Right cardiac atrium (tissue), 5 donors: ENCODE results near the gene NCOA3. TPM values are rescaled to one million over a fixed set of nuclear protein-coding genes. Genes with fewer than 3 reads are reported as not detected.

Experiments used
- ATAC-seq, 2 donors: fragments of 200-7000 bp; cut with Tn5 transposase; one replicate each; pipeline versions ENCODE4 v1.8.0 to v1.9.1; 2020; ENCODE audit warnings: moderate library complexity in 2 of 2, mild to moderate bottlenecking in 1 of 2
- DNase-seq, 3 donors: peaks; one replicate each; pipeline ENCODE4 v3.0.0-alpha.2; 2020
- H3K27ac ChIP-seq: one replicate; pipeline ENCODE4 v1.5.1; 2013; ENCODE audit warnings: mild to moderate bottlenecking, low read length, control low read depth, moderate library complexity
- H3K27me3 ChIP-seq: one replicate; pipeline ENCODE4 v1.6.1; 2013; ENCODE audit not compliant: control insufficient read depth, insufficient read depth
- H3K4me1 ChIP-seq: one replicate; pipeline ENCODE4 v1.6.1; 2013; ENCODE audit warnings: low read length; ENCODE audit not compliant: control insufficient read depth, insufficient read depth
- H3K4me3 ChIP-seq: one replicate; pipeline ENCODE4 v1.5.1; 2013; ENCODE audit warnings: low read length, control low read depth
- H3K9me3 ChIP-seq: one replicate; pipeline ENCODE4 v1.6.1; 2013; ENCODE audit warnings: low read length; ENCODE audit not compliant: control insufficient read depth
- WGBS: extraction: QIAGEN DNeasy Blood & Tissue Kit; methylation state at CpG from one replicate; pipeline ENCODE4 v1.1.7; 2013; 5-methylcytosine and 5-hydroxymethylcytosine counted together
- intact Hi-C, 4 donors: fragments of 100-400 bp; cut with DNase I; formaldehyde crosslinking; loops; one replicate each; pipeline versions ENCODE4 v1.11.0 to v1.14.0; 2022 to 2023
- polyA plus RNA-seq: library from polyadenylated mRNA; stranded (reverse); fragments of 200-250 nt; gene quantifications from one replicate; pipeline ENCODE4 v1.2.3, GENCODE V29; 2013
- total RNA-seq, 4 donors: library from RNA; stranded (reverse); fragmentation: NEBNext Ultra II Directional; extraction: Animal tissue kit (Norgen Biotek cat#: 25700); gene quantifications; one replicate each; pipeline ENCODE4 v1.2.1, GENCODE V29; 2021
- donor health status: healthy with polysubstance abuse.
- donor health status: DM: no; HTN: yes; CAD: no.
- donor health status: DM: no; HTN: no; CAD: no.
- donor health status: DM: no; HTN: yes; CAD: no; lungs with severe emphysema.
- donor health status: DM: yes; HTN: yes; CAD: no.

Gene NCOA3
- total and polyA plus RNA-seq, 5 donors, result 6.7 to 27.2 (median 21.8) TPM

GRCh38 chr20:47476452-47476851 is 25.2 kb upstream of the NCOA3 start:
- WGBS, result 94% methylated on average over 2 of the region's 2 CpGs
- no peak for DNase-seq

GRCh38 chr20:47479093-47479492 is 22.6 kb upstream of the NCOA3 start:
- no peak for DNase-seq
- Histone ChIP-seq H3K27ac (peak overlapping the region; percentile 4), H3K4me3 (no peak overlapping the region), H3K9me3 (no peaks in the 10 kb centered on the region), H3K27me3 (no peaks in the 10 kb centered on the region), H3K4me1 (peaks cover 2% of the 10 kb centered on the region)
- intact Hi-C loops, result no loop called here
- no peak for ATAC-seq
- WGBS, result 92% methylated on average over 4 of the region's 4 CpGs

More at GRCh38 chr20:47476452-47476851, 25.2 kb upstream of the NCOA3 start:
- H3K27ac ChIP-seq, result no peak overlapping the region
- H3K4me1 ChIP-seq, result peaks cover 3% of the 10 kb centered on the region
- no peaks in the 10 kb centered on the region for H3K9me3 ChIP-seq
- H3K27me3 ChIP-seq, result no peaks in the 10 kb centered on the region
- H3K4me3 ChIP-seq, result no peak overlapping the region
- ATAC-seq, result no peak
- intact Hi-C loops, result no loop called here

GRCh38 chr20:47479506-47479905 is 22.2 kb upstream of the NCOA3 start:
- no peak for DNase-seq
- intact Hi-C loops, result no loop called here
- ATAC-seq, result peak; percentile 71 to 93
- H3K4me1 ChIP-seq, result peaks cover 2% of the 10 kb centered on the region
- no peaks in the 10 kb centered on the region for H3K27me3 ChIP-seq
- H3K9me3 ChIP-seq, result no peaks in the 10 kb centered on the region
- no peak overlapping the region for H3K4me3 ChIP-seq
- H3K27ac ChIP-seq, result no peak overlapping the region

- H3K4me3 ChIP-seq, result no peak overlapping the region
- DNase-seq, result no peak
- no peaks in the 10 kb centered on the region for H3K27me3 ChIP-seq
- no peak for ATAC-seq
- H3K27ac ChIP-seq, result peak overlapping the region; percentile 37
- no peaks in the 10 kb centered on the region for H3K9me3 ChIP-seq
- H3K4me1 ChIP-seq, result peaks cover 2% of the 10 kb centered on the region
- 85% methylated on average over 6 of the region's 6 CpGs for WGBS
- intact Hi-C loops, result no loop called here
These were observed 21.4 kb upstream of the NCOA3 start for GRCh38 chr20:47480239-47480638.

- peaks cover 2% of the 10 kb centered on the region for H3K4me1 ChIP-seq
- ATAC-seq, result no peak
- H3K4me3 ChIP-seq, result no peak overlapping the region
- intact Hi-C loops, result no loop called here
- no peaks in the 10 kb centered on the region for H3K9me3 ChIP-seq
- H3K27ac ChIP-seq, result peak overlapping the region; percentile 37
- DNase-seq, result no peak
- no peaks in the 10 kb centered on the region for H3K27me3 ChIP-seq
These were observed 21.0 kb upstream of the NCOA3 start for GRCh38 chr20:47480705-47481104.

GRCh38 chr20:47481330-47482216 is 20.1 kb upstream of the NCOA3 start:
- Histone ChIP-seq H3K27me3 (no peaks in the 10 kb centered on the region), H3K27ac (no peak overlapping the region), H3K4me1 (peaks cover 2% of the 10 kb centered on the region), H3K4me3 (no peak overlapping the region), H3K9me3 (no peaks in the 10 kb centered on the region)
- intact Hi-C loops, result no loop called here
- 78% methylated on average over 15 of the region's 15 CpGs for WGBS
- ATAC-seq, result no peak
- no peak for DNase-seq

- intact Hi-C loops, result no loop called here
- ATAC-seq (no peak), DNase-seq (no peak)
- WGBS, result 97% methylated on average over 2 of the region's 2 CpGs
- Histone ChIP-seq H3K9me3 (no peaks in the 10 kb centered on the region), H3K4me3 (no peak overlapping the region), H3K4me1 (peaks cover 4% of the 10 kb centered on the region), H3K27ac (no peak overlapping the region), H3K27me3 (no peaks in the 10 kb centered on the region)
These were observed 19.0 kb upstream of the NCOA3 start for GRCh38 chr20:47482705-47483104.

GRCh38 chr20:47484303-47484702 is 17.4 kb upstream of the NCOA3 start:
- ATAC-seq, result no peak
- intact Hi-C loops, result no loop called here
- H3K27me3 ChIP-seq, result no peaks in the 10 kb centered on the region

GRCh38 chr20:47487175-47487917 is 14.3 kb upstream of the NCOA3 start:
- H3K9me3 ChIP-seq, result no peaks in the 10 kb centered on the region
- peak; percentile 65 to 88 for ATAC-seq
- WGBS, result 19% methylated on average over 4 of the region's 4 CpGs
- peaks cover 2% of the 10 kb centered on the region for H3K4me1 ChIP-seq
- DNase-seq, result no peak
- intact Hi-C loops, result no loop called here
- H3K4me3 ChIP-seq, result no peak overlapping the region
- H3K27ac ChIP-seq, result peak overlapping the region; percentile 67
- no peaks in the 10 kb centered on the region for H3K27me3 ChIP-seq

More at GRCh38 chr20:47484303-47484702, 17.4 kb upstream of the NCOA3 start:
- Histone ChIP-seq H3K9me3 (no peaks in the 10 kb centered on the region), H3K4me1 (peaks cover 4% of the 10 kb centered on the region), H3K27ac (no peak overlapping the region), H3K4me3 (no peak overlapping the region)
- 94% methylated on average over 5 of the region's 5 CpGs for WGBS
- no peak for DNase-seq

- H3K4me3 ChIP-seq, result no peak overlapping the region
- no peaks in the 10 kb centered on the region for H3K27me3 ChIP-seq
- peaks cover 6% of the 10 kb centered on the region for H3K4me1 ChIP-seq
- DNase-seq (peak; percentile 20 to 75 (median 59)), ATAC-seq (no peak)
- WGBS, result 69% methylated on average over 8 of the region's 8 CpGs
- no peak overlapping the region for H3K27ac ChIP-seq
- intact Hi-C loops, result no loop called here
- H3K9me3 ChIP-seq, result no peaks in the 10 kb centered on the region
These were observed 12.2 kb upstream of the NCOA3 start for GRCh38 chr20:47489448-47489872.

GRCh38 chr20:47490795-47491194 is 10.9 kb upstream of the NCOA3 start:
- no peaks in the 10 kb centered on the region for H3K27me3 ChIP-seq
- no peak overlapping the region for H3K4me3 ChIP-seq
- no peaks in the 10 kb centered on the region for H3K9me3 ChIP-seq
- no peak overlapping the region for H3K27ac ChIP-seq
- peaks cover 6% of the 10 kb centered on the region for H3K4me1 ChIP-seq
- 91% methylated on average over 2 of the region's 2 CpGs for WGBS
- DNase-seq (no peak), ATAC-seq (no peak)
- intact Hi-C loops, result loop anchor here in 1 of 4 donors (10.0 kb wide), 1 partner anchor 106 kb away; no protein-coding TSS in a partner anchor
